AG04449 (cell line): ENCODE measurements around the gene CLEC12A.
A peak's percentile ranks its signal among the peaks of the same experiment; 100 is the strongest.

Experiments
- CTCF ChIA-PET: fragments of 350-600 bp; formaldehyde crosslinking; extraction: SDS; loops from one replicate; lab custom pipeline; 2021; ENCODE audit warnings: antibody characterized with exemption; lab: Yijun Ruan, JAX
- POLR2A ChIA-PET: fragments of 400-600, 350-600 bp; formaldehyde crosslinking; extraction: SDS; loops from one replicate; lab custom pipeline; 2020; ENCODE audit warnings: antibody characterized with exemption, inconsistent platforms; lab: Yijun Ruan, JAX
- DNase-seq: peaks from one replicate; pipeline ENCODE4 v3.0.0-alpha.2; 2010; ENCODE audit warnings: low read depth, low spot score
- H3K4me3 ChIP-seq: 2 replicates; pipeline ENCODE4 v1.5.1; 2011; ENCODE audit warnings: low read depth, mild to moderate bottlenecking, control low read depth, low read length
- TF ChIP-seq, protein P1 (sequence below): IDR thresholded peaks from one replicate; pipeline ENCODE4 v1.5.1; 2011; ENCODE audit warnings: mild to moderate bottlenecking, moderate library complexity, low read length, control low read depth, inconsistent platforms; ENCODE audit not compliant: insufficient read depth; ENCODE audit errors: missing control alignments

CLEC12A gene

DNA sequence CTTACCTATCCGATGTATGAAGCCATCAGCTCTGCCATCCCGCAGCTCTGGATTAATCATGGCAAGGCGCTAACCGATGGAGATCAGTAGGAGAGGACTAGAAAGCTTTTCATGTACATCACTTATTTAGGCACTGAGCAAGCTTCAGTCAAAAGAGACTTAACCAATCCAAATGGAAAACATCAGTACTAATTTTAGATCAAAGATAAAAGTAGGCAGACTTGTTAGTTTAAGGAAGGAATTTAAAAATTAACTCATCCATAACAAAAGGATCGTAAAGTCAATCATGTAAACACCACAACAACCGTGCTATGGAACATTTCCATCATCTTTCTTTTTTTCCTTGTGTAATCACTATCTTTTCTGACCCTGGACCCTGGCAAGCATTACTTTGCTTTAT lies 38.9 kb upstream of the CLEC12A start, which contains the start of gene CLEC2A:
CLEC2A (minus strand) TSS at position 101 of the 400 bp plus-strand sequence; CDS start at position 60, 41 bp downstream.
- ChIA-PET POLR2A (no interaction called here), CTCF (interaction anchor here (1.1 to 1.7 kb wide), 3 partner anchors 8 to 191 kb away, joined by 3 to 10 read pairs (median 5); no protein-coding TSS in a partner anchor)
- H3K4me3 ChIP-seq: no peak within 1 kb of the TSS
- TF ChIP-seq, protein P1, sequence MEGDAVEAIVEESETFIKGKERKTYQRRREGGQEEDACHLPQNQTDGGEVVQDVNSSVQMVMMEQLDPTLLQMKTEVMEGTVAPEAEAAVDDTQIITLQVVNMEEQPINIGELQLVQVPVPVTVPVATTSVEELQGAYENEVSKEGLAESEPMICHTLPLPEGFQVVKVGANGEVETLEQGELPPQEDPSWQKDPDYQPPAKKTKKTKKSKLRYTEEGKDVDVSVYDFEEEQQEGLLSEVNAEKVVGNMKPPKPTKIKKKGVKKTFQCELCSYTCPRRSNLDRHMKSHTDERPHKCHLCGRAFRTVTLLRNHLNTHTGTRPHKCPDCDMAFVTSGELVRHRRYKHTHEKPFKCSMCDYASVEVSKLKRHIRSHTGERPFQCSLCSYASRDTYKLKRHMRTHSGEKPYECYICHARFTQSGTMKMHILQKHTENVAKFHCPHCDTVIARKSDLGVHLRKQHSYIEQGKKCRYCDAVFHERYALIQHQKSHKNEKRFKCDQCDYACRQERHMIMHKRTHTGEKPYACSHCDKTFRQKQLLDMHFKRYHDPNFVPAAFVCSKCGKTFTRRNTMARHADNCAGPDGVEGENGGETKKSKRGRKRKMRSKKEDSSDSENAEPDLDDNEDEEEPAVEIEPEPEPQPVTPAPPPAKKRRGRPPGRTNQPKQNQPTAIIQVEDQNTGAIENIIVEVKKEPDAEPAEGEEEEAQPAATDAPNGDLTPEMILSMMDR: no peak
- DNase-seq: no peak

DNA sequence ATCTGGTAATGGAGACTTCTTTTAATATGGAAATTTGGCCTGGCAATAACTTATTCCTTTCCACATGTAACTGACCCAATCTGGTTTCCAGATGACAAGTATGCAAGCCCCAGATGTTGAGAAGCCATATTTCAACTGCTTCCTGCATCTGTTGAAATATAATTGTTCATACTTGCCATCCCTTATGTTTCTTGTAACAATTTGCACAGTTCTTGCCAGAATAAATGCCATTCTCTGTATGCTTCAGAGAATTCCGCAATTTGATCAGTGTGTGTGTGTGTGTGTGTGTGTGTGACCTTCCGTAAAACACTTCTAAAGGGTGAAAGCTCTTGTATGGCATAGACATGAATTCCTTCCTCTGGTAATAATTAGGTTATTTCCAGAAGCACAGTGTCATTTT lies 37.3 kb upstream of the CLEC12A start:
- DNase-seq: no peak
- no peak overlapping the region for H3K4me3 ChIP-seq
- ChIA-PET POLR2A (no interaction called here), CTCF (interaction anchor here (1.5 kb wide), 1 partner anchor 183 kb away, joined by 6 read pairs; no protein-coding TSS in a partner anchor)
- TF ChIP-seq, protein P1: no peak

DNA sequence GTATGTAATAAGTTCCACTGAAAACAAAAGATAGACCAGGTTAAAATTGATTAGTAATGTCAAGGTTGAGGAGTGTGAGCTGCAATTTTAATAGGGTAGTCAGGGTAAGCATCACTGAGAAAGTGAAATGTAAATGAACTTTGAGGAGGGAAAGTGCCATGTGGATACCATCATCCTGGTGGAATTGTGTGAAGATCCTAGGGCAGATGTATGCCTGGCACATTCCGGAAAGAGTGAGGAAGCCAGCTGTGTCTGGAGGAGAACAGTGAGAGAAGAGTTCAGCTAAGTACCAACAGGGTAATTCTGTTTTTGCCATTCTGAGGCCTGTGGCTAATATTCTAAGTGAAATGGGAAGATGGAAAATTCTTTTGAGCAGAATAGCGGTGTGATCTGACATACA lies 36.2 kb upstream of the CLEC12A start:
- no peak overlapping the region for H3K4me3 ChIP-seq
- CTCF ChIA-PET: interaction anchor here (1.5 kb wide), 1 partner anchor 184 kb away, joined by 6 read pairs; no protein-coding TSS in a partner anchor
- DNase-seq: no peak
- TF ChIP-seq, protein P1: no peak
- POLR2A ChIA-PET: no interaction called here

DNA sequence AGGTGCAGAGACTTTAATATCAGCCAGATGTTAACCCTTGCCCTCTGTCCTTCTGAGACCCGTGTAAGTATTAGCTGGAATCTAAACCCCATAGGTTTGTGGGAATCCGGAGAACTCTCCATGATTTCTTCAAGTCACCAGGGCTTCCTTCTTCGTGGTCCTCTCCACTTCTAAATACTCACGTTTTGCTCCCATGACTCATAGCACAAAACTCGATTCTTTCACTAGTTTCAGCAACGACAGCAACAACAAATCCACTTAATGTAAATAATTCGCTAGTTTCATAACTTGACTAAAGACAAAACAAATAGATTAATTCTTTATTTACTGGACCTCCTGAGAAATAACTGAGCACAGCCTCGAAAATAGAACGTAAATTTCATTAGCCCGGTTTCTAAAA lies 34.6 kb upstream of the CLEC12A start:
- no peak for DNase-seq
- POLR2A ChIA-PET: no interaction called here
- no peak overlapping the region for H3K4me3 ChIP-seq
- CTCF ChIA-PET: no interaction called here
- TF ChIP-seq, protein P1: no peak

DNA sequence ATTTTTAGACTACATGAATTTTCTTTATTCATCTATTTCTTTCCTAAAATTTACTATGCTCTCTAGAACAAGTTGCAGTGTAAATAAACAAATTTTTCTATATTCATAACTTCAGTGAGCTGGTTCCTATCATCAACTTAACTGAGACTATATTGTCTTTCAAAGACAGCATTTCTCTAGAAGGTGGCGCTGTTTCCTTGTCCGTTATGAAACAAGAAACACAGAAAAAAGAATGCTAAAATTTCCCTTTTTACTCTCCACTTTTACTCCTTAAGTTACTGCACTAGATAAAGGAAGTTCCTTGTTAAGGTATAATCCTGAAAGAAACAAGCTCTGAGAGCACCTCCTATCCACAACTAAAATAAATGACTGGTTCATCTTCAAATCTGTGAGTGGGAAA lies 30.8 kb upstream of the CLEC12A start:
- CTCF ChIA-PET: interaction anchor here (0.7 to 1.2 kb wide), 4 partner anchors 8 to 199 kb away, joined by 3 to 5 read pairs (median 3); partner anchors contain the start of gene CLEC2A
- TF ChIP-seq, protein P1: peak; percentile 4
- H3K4me3 ChIP-seq: no peak overlapping the region
- DNase-seq: no peak
- POLR2A ChIA-PET: no interaction called here

DNA sequence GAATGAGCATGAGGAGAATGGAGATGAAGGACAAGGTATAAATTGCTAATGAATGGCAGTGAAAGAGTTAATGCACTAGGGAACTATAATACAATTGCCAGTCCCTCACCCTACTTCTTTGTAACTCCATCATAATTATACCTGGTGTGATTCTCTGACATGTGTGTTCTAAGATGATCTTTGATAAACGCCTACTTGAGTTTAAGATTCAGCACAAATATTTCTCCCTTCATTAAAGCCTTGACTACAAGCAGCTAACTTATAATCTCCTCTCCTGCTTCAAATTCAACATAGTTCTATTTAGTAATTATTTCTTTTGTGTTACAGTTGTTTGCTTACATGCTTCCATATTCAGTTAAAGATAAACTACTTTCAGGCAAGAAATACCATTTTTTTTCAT lies 29.4 kb upstream of the CLEC12A start:
- POLR2A ChIA-PET: no interaction called here
- CTCF ChIA-PET: interaction anchor here (0.6 kb wide), 1 partner anchor 15 kb away, joined by 3 read pairs; no protein-coding TSS in a partner anchor
- no peak for DNase-seq

More for the DNA sequence above, 29.4 kb upstream of the CLEC12A start:
- TF ChIP-seq, protein P1: no peak
- no peak overlapping the region for H3K4me3 ChIP-seq
